HG02870 (cell line): ENCODE results near the gene MOCOS.
"Not testable (repeated sequence)": the region's sequence is repeated elsewhere in the genome, so short reads cannot be mapped to it uniquely, and the experiment has no call there.

Experiments
- ATAC-seq: cut with Tn5 transposase; IDR thresholded peaks from one replicate; pipeline ENCODE4 v1.9.1; 2021; ENCODE audit warnings: mild to moderate bottlenecking, moderate library complexity; ENCODE audit not compliant: unreplicated experiment

The MOCOS gene

GRCh38 chr18:36200354-36200771 is 13.1 kb downstream of the MOCOS start:
- no peak for ATAC-seq

- ATAC-seq, result no peak
These were observed 14.5 kb downstream of the MOCOS start for GRCh38 chr18:36201765-36202164.

GRCh38 chr18:36203360-36203895 is 16.1 kb downstream of the MOCOS start:
- no peak for ATAC-seq

- ATAC-seq, result no peak
These were observed 17.9 kb downstream of the MOCOS start for GRCh38 chr18:36205166-36205565.

- no peak for ATAC-seq
These were observed 20.0 kb downstream of the MOCOS start for GRCh38 chr18:36207303-36207702.

DNA sequence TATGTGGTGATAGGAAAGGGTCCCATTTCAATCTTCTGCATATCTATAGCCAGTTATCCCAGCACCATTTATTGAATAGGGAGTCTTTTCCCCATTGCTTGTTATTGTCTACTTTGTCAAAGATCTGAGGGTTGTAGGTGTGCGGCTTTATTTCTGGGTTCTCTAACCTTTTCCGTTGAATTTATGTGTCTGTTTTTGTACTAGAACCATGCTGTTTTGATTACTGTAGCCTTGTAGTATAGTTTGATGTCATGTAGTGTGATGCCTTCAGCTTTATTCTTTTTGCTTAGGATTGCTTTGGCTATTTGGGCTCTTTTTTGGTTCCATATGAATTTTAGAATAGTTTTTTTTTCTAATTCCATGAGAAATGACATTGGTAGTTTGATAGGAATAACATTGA is 20.7 kb downstream of the MOCOS start:
- ATAC-seq, result not testable (repeated sequence)

GRCh38 chr18:36211612-36212065 is 24.3 kb downstream of the MOCOS start:
- no peak for ATAC-seq

GRCh38 chr18:36212301-36213171 is 25.2 kb downstream of the MOCOS start:
- no peak for ATAC-seq

DNA sequence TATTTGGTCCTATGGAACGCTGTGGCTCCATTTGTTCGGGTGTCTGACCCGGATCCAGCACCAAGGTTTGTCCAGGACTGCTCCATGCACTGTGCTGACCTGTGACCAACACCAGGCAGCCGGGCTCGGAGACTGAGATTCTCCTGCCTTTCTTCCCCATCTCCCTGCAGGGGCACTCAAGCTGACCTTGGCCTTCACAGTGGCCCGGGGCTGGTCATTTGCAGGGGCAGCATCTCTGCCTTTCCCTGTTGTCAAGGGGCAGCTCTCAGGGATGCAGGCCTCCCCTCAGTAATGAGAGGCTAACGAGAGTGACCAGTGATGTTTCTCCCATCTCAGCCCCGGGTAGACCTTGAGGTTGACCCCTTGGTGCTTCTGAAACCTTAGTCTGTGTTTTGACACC is 27.5 kb downstream of the MOCOS start:
- no peak for ATAC-seq

DNA sequence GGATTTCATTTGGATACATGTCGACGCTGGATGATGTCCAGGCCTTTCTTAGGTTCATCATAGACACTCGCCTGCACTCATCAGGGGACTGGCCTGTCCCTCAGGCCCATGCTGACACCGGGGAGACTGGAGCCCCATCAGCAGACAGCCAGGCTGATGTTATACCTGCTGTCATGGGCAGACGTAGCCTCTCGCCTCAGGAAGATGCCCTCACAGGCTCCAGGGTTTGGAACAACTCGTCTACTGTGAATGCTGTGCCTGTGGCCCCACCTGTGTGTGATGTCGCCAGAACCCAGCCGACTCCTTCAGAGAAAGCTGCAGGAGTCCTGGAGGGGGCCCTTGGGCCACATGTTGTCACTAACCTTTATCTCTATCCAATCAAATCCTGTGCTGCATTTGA is 28.3 kb downstream of the MOCOS start:
- no peak for ATAC-seq

- no peak for ATAC-seq
These were observed 30.1 kb downstream of the MOCOS start for GRCh38 chr18:36217348-36217747.

GRCh38 chr18:36229188-36229587 is 41.9 kb downstream of the MOCOS start:
- no peak for ATAC-seq

DNA sequence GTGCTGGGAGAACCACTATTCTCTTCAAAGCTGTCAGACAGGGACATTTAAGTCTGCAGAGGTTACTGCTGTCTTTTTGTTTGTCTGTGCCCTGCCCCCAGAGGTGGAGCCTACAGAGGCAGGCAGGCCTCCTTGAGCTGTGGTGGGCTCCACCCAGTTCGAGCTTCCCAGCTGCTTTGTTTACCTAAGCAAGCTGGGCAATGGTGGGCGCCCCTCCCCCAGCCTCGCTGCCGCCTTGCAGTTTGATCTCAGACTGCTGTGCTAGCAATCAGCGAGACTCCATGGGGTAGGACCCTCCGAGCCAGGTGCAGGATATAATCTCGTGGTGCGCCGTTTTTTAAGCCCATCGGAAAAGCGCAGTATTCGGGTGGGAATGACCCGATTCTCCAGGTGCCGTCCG is 53.2 kb downstream of the MOCOS start:
- not testable (repeated sequence) for ATAC-seq

- ATAC-seq, result no peak
These were observed 54.5 kb downstream of the MOCOS start for GRCh38 chr18:36241831-36242230.

GRCh38 chr18:36247036-36247435 is 59.7 kb downstream of the MOCOS start:
- ATAC-seq, result no peak

- no peak for ATAC-seq
These were observed 62.1 kb downstream of the MOCOS start for GRCh38 chr18:36249392-36249791.

- no peak for ATAC-seq
These were observed 63.5 kb downstream of the MOCOS start for GRCh38 chr18:36250827-36251226.

- no peak for ATAC-seq
These were observed 67.9 kb downstream of the MOCOS start for GRCh38 chr18:36255072-36255698.

DNA sequence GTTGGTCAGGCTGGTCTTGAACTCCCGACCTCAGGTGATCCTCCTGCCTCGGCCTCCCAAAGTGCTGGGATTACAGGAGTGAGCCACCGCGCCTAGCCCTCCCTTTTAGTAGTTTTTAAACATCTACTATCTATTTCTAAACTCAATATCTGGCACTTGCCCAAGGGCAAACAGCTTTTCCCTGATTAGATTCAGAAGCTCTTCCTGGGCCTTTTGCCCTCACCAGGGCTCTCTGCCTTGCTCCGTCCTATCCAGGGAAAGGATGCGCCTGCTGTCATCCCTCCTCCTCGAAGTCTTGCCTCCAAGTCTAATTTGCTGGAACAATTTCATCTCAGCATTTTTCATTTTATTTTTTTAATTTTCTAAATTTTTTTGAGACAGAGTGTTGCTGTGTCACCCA is 68.8 kb downstream of the MOCOS start:
- no peak for ATAC-seq

GRCh38 chr18:36262971-36263370 is 75.7 kb downstream of the MOCOS start:
- no peak for ATAC-seq

- no peak for ATAC-seq
These were observed 77.0 kb downstream of the MOCOS start for GRCh38 chr18:36264283-36264682.

GRCh38 chr18:36265015-36265414 is 77.7 kb downstream of the MOCOS start:
- no peak for ATAC-seq
